OCI-LY1 (cell line): ENCODE data around the gene DUSP1.

Experiments
- H2AFZ ChIP-seq: fragments of 200-600 bp; sonication (generic), shearing (Covaris generic); 2 replicates; pipeline ENCODE4 v1.6.0; 2014; ENCODE audit warnings: antibody characterized with exemption, mild to moderate bottlenecking, low read length
- H3F3A ChIP-seq: fragments of 200-600 bp; sonication (generic), shearing (Covaris generic); 2 replicates; pipeline ENCODE4 v1.6.0; 2014; ENCODE audit warnings: mild to moderate bottlenecking, antibody characterized with exemption, low read length, moderate library complexity; ENCODE audit not compliant: insufficient read depth
- H3K27ac ChIP-seq: fragments of 200-600 bp; sonication (generic); 2 replicates; pipeline ENCODE4 v1.5.1; 2014; ENCODE audit warnings: low read length, mixed run types, mild to moderate bottlenecking, low read depth; ENCODE audit not compliant: poor library complexity, severe bottlenecking
- H3K27me3 ChIP-seq: fragments of 200-600 bp; sonication (generic); 2 replicates; pipeline ENCODE4 v1.6.0; 2014; ENCODE audit warnings: antibody characterized with exemption, mild to moderate bottlenecking, low read length, moderate library complexity; ENCODE audit not compliant: insufficient read depth
- H3K36me3 ChIP-seq: fragments of 200-600 bp; sonication (generic); 2 replicates; pipeline ENCODE4 v1.6.1; 2014; ENCODE audit warnings: mild to moderate bottlenecking, antibody characterized with exemption, low read length, moderate library complexity, mixed read lengths; ENCODE audit not compliant: insufficient read depth
- H3K4me1 ChIP-seq: fragments of 200-600 bp; sonication (generic); 2 replicates; pipeline ENCODE4 v1.5.1; 2014; ENCODE audit warnings: mild to moderate bottlenecking, low read length, moderate library complexity; ENCODE audit not compliant: insufficient read depth, severe bottlenecking
- H3K4me2 ChIP-seq: fragments of 200-600 bp; sonication (generic), shearing (Covaris generic); 2 replicates; pipeline ENCODE4 v1.6.1; 2014; ENCODE audit warnings: low read length
- H3K4me3 ChIP-seq: fragments of 200-600 bp; sonication (generic); 2 replicates; pipeline ENCODE4 v1.5.1; 2014; ENCODE audit warnings: low read length, low read depth, mild to moderate bottlenecking, mixed read lengths; ENCODE audit not compliant: poor library complexity, severe bottlenecking
- H3K79me2 ChIP-seq: fragments of 200-600 bp; shearing (Covaris generic); 2 replicates; pipeline ENCODE4 v1.6.1; 2016; ENCODE audit warnings: mixed run types, low read length, mixed read lengths; ENCODE audit not compliant: insufficient read depth
- H3K9ac ChIP-seq: fragments of 200-600 bp; sonication (generic), shearing (Covaris generic); 2 replicates; pipeline ENCODE4 v1.6.1; 2014; ENCODE audit warnings: mild to moderate bottlenecking, low read length, mixed read lengths
- H3K9me2 ChIP-seq: fragments of 200-600 bp; sonication (generic), shearing (Covaris generic); 2 replicates; pipeline ENCODE4 v1.6.1; 2014; ENCODE audit warnings: low read depth, mild to moderate bottlenecking, low read length, mixed read lengths
- H3K9me3 ChIP-seq: fragments of 200-600 bp; shearing (Covaris generic); 2 replicates; pipeline ENCODE4 v1.6.1; 2014; ENCODE audit warnings: low read length, mixed read lengths
- H4K20me1 ChIP-seq: fragments of 200-600 bp; sonication (generic), shearing (Covaris generic); 2 replicates; pipeline ENCODE4 v1.6.0; 2016; ENCODE audit warnings: mild to moderate bottlenecking, low read length; ENCODE audit not compliant: insufficient read depth
- CTCF ChIP-seq: fragments of 200-600 bp; sonication (generic), shearing (Covaris generic); IDR thresholded peaks from 2 replicates; pipeline ENCODE4 v1.5.1; 2017; ENCODE audit warnings: mild to moderate bottlenecking, antibody characterized with exemption, low read length, moderate library complexity, mixed read lengths
- EZH2 ChIP-seq: fragments of 200-600 bp; sonication (generic), shearing (Covaris generic); IDR thresholded peaks from 2 replicates; pipeline ENCODE4 v1.8.0; 2017; ENCODE audit warnings: borderline replicate concordance, mixed run types, mild to moderate bottlenecking, antibody characterized with exemption, low read length, moderate library complexity, mixed read lengths

The DUSP1 gene

GRCh38 chr5:172749881-172750633 lies 20.9 kb downstream of the DUSP1 start:
- Histone ChIP-seq H3K4me2 (no peak overlapping the region), H2AFZ (no peak overlapping the region), H4K20me1 (no peaks in the 10 kb centered on the region), H3K4me1 (no peaks in the 10 kb centered on the region), H3K36me3 (no peaks in the 10 kb centered on the region), H3K4me3 (no peak overlapping the region), H3F3A (no peaks in the 10 kb centered on the region), H3K9ac (no peak overlapping the region), H3K9me2 (no peaks in the 10 kb centered on the region), H3K27me3 (peaks cover 3% of the 10 kb centered on the region; the same call in 1 of the 2 replicates), H3K9me3 (no peaks in the 10 kb centered on the region), H3K27ac (no peak overlapping the region), H3K79me2 (no peaks in the 10 kb centered on the region)
- no peak for TF ChIP-seq CTCF
- TF ChIP-seq EZH2 = no peak

- Histone ChIP-seq H3K4me2 (no peak overlapping the region), H3F3A (no peaks in the 10 kb centered on the region), H3K4me1 (no peaks in the 10 kb centered on the region), H3K27me3 (no peaks in the 10 kb centered on the region; the same call in 1 of the 2 replicates), H3K4me3 (no peak overlapping the region), H3K9me3 (no peaks in the 10 kb centered on the region), H3K36me3 (no peaks in the 10 kb centered on the region), H4K20me1 (no peaks in the 10 kb centered on the region), H3K9me2 (no peaks in the 10 kb centered on the region), H2AFZ (no peak overlapping the region), H3K27ac (no peak overlapping the region), H3K9ac (no peak overlapping the region), H3K79me2 (no peaks in the 10 kb centered on the region)
- TF ChIP-seq CTCF = no peak
- no peak for TF ChIP-seq EZH2
Observed at GRCh38 chr5:172749076-172749475, 21.9 kb downstream of the DUSP1 start.

- Histone ChIP-seq H3K27ac (no peak overlapping the region), H4K20me1 (no peaks in the 10 kb centered on the region), H3K79me2 (no peaks in the 10 kb centered on the region), H3K9ac (no peak overlapping the region), H3K4me3 (no peak overlapping the region), H3K9me2 (no peaks in the 10 kb centered on the region), H3K9me3 (no peaks in the 10 kb centered on the region), H2AFZ (no peak overlapping the region), H3K4me1 (no peaks in the 10 kb centered on the region), H3F3A (no peaks in the 10 kb centered on the region), H3K27me3 (no peaks in the 10 kb centered on the region; the same call in 1 of the 2 replicates), H3K4me2 (no peak overlapping the region), H3K36me3 (no peaks in the 10 kb centered on the region)
- no peak for TF ChIP-seq CTCF
- TF ChIP-seq EZH2 = no peak
Observed at GRCh38 chr5:172748341-172748843, 22.6 kb downstream of the DUSP1 start.
